ENCODE measurements around the gene GZMH.

- no peak for TF ChIP-seq POLR2A (IDR thresholded peaks at IDR 0.05)
- TF ChIP-seq, protein P1, sequence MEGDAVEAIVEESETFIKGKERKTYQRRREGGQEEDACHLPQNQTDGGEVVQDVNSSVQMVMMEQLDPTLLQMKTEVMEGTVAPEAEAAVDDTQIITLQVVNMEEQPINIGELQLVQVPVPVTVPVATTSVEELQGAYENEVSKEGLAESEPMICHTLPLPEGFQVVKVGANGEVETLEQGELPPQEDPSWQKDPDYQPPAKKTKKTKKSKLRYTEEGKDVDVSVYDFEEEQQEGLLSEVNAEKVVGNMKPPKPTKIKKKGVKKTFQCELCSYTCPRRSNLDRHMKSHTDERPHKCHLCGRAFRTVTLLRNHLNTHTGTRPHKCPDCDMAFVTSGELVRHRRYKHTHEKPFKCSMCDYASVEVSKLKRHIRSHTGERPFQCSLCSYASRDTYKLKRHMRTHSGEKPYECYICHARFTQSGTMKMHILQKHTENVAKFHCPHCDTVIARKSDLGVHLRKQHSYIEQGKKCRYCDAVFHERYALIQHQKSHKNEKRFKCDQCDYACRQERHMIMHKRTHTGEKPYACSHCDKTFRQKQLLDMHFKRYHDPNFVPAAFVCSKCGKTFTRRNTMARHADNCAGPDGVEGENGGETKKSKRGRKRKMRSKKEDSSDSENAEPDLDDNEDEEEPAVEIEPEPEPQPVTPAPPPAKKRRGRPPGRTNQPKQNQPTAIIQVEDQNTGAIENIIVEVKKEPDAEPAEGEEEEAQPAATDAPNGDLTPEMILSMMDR (IDR thresholded peaks at IDR 0.05 in 4 of 5, conservative IDR thresholded peaks at IDR 0.05 in 1 of 5), result no peak
Measured at GRCh38 chr14:24595073-24595808, 14.2 kb downstream of the GZMH start.

Data from gastrocnemius medialis (tissue), 4 donors.